ENCODE results near the gene EPHB1.

EPHB1 gene

DNA sequence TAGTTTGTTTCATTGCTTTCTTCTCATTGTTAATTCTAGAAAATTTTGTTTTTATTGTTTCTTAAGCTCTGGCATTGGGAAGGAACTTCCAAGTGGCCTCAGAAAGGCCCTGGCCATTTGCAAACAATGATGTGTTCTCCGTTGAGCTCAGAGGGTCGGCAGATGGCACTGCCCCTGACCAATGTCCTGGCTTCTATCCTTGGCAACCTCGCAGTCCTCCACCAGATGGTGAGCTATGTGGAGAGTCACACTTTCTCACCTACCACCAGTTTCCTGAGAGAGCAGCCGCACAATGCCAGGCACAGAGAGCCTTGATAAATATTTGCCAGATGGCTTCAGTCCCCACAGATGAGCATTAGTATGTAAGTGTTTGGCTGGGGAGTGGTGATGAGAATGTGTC, 343.7 kb downstream of the EPHB1 start:
- no peak for DNase-seq

DNA sequence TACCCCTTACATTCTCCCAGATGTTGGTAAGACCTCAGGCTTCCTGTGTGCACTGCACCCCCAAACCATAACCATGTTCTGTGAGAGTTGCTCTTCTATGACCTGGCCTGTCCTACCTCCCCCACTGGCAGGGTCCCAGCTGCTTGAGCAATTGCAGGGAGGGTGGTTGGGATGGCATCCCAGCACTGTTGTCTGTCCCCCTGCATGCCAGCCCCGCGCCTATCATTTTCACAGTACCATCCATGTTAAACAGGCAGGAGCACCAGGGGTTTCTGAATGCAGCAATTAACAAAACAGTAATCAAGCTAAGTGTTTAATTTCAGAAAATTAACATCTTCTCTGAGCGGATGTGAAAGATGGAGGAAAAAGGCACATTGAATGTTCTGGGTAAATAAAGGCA, 345.5 kb downstream of the EPHB1 start:
- no peak for DNase-seq

DNA sequence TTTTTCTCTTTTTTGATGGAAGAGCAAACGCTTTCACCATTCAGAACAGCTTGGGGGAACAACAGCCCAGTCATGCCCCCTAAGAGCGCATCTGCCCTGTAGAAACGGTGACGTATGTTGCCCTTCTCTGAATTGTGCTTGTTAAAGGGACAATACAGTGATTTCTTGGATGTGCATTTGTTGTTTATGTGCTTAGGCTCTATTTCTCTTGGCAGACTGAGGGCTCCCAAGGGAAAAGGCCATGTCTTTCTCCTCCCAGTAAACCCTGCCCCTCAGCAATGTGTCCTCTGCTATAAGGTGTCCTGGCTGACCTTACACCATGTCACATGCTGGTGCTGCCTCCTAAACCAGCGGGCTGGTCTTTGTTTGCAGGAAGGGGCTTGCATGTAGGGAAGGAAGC, 346.1 kb downstream of the EPHB1 start:
- no peak for DNase-seq

DNA sequence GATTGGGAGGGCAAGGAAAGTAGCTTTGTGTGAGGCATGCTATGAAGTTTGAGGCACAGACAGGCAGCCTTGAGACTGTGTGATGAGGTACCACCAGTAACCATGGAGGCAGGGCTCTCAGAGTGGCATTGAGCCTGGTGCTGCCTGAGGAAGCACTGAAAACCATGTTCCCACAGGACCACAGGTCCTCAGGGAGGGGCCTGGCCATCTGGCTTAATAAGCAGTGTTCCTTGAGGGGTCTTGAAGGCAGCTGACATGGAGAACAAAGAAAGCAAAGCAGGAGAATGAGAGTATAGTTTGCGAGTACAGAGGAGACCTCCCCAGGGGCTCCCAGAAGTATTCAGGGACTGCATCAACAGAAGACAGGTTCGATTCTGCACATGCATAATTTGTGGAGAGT, 346.6 kb downstream of the EPHB1 start:
- DNase-seq: no peak

DNA sequence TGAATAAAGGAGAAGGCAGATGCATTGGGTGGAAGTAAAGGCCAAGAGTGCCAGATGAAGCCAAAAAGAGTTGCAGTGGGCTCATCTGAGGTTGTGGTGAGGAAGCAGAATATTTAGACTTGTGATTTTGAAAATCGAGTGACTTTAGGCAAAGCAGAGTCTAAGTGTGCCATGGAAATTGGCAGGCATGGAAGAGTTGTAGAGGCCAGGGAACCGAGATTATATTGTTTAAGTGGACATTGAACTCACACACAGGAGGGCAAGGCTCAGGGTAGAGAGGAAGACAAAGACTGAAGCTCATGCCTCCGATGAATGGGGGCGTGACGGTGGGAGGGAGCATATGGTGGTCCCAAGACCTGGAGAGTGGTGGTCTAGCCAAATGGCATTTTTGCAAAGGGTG, 347.5 kb downstream of the EPHB1 start:
- no peak for DNase-seq

DNA sequence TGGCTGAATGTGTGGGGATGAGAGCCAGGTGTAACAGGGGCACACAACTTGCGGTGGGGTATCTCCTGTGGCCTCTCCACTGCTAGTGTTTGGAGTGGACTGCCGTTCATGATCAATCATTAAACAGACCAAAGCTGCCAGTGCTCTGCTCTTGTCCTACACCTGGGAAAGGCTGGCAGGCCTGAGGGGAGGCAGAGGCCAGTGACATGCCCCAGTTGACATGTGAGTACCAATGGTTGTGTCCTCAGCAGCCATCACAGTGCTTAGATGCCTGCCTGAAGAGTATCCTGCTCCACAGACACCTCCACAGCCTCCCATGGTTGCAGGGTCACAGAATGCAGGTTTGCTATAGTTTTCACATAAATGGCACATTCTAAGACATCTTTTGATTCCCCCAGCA, 348.4 kb downstream of the EPHB1 start:
- no peak for DNase-seq

DNA sequence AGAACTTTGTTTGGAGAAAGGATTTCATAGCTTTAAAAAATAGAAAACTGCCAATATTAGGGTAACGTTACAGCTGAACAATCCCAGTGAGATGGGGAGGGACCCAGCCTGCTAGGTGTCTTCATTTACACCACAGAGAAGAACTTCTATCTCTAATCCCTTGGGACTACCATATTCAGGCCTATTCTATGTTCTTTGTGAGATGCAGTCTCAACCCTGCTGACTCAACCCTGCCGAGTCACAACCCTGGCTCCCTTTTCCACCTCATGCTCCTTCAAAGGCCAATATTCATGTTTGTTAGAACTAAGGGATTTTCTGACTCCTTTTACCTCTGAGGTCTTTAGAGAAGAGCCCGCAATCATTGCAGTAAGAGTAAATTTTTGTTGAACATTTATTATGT, 350.5 kb downstream of the EPHB1 start:
- DNase-seq: no peak

DNA sequence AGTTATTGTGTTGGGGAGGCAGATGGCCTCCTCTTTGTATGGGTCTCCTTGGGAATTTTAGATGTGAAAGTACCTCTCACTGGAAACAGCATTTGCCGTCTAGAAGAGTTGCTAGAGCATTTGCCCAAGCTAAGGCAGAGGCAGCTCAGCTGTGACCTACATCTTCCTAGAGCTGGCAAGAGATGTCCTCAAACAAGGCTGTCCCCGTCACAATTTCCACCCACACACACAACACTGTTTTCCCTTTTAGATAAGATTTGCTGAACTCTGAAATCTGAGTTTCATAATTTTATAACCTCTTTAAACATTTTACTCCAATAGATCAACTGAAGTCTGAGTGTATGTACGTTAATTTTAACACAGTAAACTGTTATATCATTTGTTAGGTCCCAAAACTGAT, 352.6 kb downstream of the EPHB1 start:
- no peak for DNase-seq

DNA sequence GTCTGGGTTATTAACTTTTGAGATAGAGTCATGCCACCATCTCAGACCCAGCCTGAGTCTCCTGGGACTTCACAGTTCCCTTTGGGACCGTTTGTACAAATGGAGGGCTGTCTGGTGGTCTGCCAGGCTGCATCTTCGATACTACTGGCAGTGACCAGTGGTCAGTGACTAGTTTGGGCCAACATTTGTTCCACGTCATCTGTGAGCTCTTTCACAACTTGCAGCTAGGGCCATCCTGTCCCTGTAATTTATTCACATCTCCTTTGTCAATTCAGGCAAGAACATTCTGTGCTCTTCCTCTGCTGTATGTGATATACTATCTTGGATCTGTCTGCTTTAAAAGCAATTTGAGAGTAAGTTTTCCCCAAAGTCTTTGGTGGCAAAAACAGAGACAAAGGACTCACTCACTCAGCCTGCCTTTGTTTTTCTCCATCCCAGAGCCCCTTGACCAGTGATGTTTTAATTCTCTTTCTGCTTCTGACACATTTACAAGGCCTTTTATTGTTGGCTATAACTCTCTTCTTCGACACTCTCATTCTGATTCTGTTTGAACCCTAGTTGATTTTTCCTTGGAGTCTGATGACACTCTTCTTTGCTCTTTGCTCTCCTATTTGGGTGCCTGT, 353.4 kb downstream of the EPHB1 start:
- no peak for DNase-seq

DNA sequence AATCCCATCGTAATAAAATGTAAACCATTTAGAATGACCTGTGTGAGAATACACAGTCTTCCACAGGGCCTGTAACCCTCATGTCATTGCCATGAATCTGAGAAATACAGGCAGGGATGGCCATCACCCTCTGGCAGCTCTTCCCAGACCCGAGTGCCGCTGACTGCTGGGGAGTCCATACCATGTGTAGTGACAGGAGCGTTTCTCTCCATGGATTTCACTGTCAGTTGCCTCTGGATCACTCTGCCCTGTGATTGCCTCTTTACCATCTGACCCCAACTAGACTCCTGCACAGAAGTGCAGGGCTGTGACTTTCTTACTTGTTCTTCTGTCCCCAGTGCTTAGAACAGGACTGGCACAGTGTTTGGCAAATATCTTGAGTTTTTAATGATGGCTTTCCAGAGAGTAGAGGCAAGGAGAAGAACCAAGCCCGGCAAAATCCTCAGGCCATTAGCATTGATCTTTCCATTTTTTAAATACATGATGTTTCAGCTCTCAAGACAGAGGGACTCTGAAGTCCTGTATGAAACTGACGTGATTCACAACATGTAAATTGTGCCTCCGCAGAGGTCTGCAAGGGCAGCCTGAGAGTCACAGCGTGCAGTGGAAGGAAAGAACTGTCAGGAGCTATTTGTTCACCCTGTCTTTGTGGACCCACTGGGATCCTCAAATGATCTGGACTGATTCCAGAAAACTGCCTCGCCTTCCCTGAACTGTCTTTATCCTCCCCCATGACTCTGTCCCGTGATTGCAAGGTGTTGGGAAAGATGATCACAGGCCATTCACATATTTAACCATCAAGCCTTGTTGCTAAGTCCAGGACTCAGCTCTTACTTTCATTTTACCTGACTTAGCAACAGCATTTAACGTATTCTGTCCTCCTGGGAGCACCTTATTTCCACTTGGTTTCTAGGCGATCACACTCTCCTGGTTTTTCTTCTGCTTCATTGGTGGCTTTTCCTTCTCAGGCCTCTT, 354.9 kb downstream of the EPHB1 start:
- no peak for DNase-seq

DNA sequence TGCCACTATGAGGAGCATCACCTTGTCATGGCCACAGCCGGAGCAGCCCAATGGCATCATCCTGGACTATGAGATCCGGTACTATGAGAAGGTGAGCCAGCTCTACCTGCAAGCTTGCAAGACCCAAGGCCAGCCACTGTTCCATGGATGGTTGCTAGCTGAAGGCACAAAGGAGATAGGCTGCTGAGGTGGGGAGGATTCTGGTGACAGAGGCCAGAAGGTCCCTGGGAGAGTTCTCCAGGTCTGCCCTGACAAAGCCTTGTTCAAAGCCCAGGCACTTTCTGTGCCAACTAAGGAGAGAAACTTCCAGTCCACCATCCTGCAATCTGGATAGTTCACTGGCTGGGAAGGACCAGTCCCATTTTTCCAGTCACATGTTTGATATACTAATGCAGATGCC, 359.1 kb downstream of the EPHB1 start:
- no peak for DNase-seq

DNA sequence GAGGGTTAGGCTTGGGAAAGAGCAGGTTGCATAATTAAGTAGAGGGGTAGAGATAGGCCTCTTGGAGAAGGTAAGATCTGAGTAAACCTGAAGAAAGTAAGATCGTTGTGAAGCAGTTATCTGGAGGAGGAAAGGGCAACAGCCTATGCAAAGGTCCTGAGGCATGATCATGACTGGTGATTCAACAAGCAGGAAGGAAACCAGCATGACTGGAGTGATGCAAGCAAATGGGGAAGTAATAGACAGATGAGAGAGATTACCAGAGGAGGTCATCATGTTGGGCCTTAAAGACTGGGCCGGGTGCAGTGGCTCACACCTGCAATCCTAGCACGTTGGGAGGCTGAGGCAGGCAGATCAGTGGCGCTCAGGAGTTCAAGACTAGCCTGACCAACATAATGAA, 360.2 kb downstream of the EPHB1 start:
- DNase-seq: no peak

DNA sequence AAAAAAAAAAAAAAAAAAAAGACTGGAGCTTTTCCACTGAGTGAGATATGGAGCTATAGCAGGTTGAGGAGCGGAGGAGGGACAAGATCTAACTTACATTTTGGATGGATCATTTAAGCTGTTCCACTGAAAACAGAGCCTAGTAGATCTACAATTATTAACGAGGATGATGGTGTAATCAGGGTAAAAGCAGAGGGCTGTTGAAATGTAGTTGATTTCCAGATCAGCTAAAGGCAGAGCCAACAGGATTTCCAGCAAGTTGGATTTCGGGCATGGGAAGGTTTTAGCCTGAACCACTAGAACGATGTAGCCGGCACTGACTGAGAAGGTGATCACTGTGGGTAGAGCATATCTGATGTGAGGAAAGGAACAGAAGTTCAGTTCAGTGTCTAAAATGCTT, 360.7 kb downstream of the EPHB1 start:
- no peak for DNase-seq

DNA sequence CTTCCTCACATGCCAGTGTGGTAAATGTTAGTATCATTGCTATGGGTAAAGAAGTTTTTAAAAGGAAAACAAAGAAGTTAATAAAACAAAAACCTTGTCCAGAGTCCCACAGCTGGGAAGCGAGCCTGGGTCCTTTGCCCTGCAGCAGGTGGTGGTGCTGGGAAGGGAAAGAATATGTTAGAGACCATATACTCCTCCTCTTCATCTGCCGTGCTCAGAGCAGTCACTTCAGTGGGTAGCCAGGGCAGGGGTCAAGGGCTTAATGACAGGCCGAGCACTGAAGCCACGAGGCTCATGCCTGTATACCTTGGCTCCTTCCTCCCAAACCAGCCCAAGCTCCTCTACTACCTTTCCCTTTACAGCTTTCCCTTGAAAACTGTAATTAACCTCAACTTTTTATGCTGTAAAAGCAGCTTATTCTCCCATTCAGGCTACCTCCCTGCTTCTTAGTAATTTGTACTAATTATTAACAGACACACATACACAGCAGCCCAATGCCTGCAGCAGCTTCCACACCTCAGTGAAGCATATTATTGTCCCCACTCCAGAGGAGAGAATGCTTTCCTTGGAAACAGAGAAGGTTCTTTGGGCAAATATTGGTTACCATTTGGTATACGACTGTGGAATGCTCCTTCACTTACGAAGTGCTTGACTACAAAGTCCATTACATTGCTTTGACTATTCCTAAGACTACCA, 362.1 kb downstream of the EPHB1 start:
- DNase-seq: no peak

DNA sequence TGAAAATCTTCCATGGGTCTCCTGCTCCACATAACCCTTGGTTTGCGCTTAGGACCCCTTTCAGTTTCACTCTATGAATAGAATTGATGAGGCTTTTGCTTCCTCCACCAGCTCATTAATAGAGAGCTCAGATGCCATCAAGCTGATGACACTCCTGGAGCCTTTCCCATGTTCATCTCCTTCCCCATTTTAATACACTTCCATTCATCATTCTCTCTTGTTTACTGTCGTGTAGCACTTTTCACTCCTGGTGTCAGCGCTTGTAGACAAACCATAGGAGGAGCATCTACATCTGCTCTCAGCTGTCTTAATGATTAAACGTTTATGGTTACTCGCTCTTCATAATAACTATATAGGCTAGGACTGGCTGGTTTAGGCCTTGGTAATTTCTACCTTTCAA, 363.5 kb downstream of the EPHB1 start:
- no peak for DNase-seq

DNA sequence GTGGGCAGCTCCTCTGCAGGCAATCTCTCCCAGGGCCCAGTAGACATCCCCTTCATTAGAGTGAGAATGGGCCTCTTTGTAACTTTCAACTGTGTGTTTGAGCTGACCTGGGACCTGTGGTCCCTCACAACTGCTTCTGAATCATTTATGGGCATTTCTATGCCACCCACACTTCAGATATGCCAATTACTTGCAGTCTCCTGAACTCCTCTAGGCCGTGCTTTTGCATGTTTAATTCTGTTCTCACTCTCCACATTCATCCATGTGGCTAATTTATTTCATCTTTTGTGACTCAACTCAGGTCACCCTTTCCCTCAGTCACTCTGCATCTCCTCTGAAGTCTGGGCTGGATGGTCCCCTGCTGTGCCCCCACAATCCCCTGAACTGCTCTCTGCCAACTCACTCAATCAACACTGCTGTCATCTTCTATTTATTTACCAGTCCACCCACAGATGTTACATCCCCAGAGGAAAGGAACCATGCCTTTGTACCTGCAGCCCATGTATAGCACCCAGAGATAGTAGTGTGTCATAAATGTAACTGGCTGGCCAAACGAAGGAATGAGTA, 364.7 kb downstream of the EPHB1 start:
- no peak for DNase-seq

DNA sequence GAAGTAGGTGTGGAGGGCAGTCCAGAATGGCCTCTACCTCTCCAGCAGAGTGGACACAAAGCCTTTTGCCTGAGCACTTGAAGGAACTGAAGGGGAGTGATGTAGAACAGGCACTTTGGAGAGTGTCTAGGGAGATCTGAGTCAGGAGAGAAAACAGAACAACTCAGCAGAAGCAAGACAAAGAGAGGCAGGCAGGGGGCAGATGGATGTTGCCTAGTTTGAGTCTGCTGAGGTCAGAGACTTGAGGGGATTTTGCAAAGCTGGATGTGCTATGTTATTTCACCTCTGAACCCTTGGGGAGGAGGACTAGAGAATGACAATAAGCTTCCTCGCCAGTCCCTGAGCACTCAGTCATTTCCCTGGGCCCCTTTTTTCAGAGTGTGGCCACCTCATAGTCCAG, 366.4 kb downstream of the EPHB1 start:
- DNase-seq: no peak

DNA sequence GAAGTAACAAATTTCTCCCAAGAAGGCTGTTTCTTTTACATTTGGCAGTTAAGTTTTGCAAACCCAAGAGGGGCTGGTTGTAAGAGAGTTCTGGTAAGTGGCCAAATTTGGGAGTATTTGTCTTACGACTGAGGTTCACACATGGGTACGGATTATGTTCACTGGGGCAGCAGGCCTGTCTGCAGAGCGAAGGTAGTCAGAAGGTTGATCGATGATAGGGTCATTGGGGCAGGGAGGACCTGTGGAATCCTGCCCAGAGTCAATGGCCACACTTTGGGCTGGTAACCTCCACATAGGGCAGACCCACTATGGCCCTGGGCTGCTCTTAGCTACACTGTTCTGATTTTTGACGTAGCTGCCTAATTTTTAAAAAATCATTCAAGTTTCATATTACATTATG, 368.6 kb downstream of the EPHB1 start:
- no peak for DNase-seq

DNA sequence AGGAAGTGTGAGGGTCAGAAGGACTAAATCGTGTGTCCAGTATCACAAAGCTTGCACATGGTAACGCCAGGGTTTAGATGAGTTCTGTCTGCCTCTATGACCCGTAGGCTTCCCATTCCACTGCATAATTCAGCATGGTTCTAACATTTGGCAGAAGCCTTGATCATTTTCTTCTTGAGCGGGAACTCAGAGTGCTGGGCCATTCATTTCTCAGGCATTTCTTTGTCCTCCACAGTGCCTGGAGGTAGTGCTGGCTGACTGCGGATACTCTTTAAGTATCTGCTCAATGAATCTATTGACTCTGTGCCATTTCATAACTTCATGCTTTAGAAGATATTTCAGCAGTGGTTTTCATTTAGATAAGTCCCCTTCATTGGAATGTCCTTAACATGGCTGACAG, 370.2 kb downstream of the EPHB1 start:
- DNase-seq: no peak

DNA sequence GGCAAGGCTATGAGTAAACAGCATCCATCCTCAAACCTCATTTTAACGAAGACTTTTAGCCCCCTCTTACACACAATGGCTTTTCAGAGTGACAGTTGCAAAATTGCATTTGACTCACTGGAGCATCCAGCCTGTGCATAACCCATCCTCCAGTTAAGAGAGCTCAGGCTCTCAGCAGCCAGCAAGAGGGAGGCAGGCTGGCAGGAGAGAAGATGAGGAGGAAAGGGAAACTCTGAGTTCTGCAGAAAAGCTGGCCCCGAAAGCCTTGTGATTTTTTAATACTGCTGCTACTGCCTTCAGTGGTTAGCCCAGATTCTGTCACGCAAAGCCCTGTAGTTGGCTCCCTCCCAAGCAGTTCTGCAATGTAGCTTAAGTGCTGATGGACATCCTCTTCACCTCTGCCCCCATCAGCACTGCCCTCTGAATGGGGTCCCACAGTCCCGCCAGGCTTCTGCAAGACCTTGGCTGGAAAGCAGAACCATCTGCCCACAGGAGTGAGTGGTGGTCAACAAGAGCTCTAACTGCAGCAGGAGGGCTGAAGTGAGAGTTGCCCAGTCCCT, 371.3 kb downstream of the EPHB1 start:
- no peak for DNase-seq

DNA sequence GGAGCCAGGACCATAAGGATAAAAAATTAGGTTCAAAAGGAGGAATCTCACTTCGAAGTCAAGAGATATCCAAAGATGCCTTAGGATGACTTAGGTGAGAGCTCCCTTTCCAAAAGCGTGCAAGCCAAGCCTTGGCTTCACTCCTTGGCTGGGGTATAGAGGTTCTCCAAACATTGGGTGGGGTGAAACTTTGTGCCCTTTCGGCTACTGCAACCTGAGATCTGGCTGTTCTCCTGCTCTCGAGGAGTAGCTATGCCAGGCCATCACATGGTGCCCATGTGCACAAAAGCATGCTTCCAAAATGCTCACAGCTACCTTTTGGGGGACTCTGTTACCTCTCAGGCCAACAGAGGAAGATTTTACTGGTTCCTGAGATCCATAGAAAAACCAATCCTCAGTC, 373.8 kb downstream of the EPHB1 start:
- DNase-seq: no peak

DNA sequence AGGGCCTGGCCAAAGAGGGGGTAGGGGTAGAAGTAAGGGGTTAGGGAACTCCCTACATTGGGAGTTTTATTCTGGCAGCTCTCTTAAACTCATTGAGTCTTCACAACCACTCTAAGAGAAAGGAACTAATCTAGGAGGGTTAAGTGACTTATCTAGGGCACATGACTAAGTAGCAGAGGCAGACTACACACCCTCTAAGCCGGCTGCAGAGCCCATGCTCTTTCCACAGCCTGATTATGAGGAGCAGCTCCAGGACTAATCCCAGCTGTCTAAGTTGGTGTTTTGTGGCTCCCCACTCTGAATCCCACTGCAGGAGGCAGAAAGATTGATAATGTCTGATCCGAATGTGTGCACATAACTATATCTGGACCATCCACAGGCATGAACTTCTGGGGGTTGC, 374.6 kb downstream of the EPHB1 start:
- DNase-seq: no peak

DNA sequence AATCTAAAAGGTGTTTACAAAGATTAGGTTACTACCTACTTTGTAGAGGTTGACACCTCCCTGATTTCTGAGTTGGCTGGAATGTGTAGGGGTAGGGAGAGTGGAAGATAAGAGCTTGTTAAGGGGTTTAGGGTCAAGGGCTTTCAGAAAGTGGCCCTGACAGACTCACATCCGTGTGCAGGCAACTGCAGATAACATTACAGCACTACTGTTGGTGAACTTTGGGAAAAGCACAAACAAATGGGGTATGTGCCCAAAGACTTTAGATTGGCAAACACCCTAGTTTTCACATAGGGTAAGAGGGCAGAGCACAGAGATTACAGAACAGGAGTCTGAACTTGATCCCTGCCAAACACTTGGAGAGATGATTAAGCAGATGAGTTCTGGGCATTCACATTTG, 375.7 kb downstream of the EPHB1 start:
- DNase-seq: no peak
